ENCODE results near the gene SPTBN1. TPM values are rescaled to one million over a fixed set of nuclear protein-coding genes. Genes with fewer than 3 reads are reported as not detected.
A peak's percentile ranks its signal among the peaks of the same experiment; 100 is the strongest.

Gene SPTBN1
- total and polyA plus RNA-seq, 2 of the 13 experiments (the other 11 are each of a cell fraction or from before 2014, with no cell fraction given), result 123 to 299 TPM

GRCh38 chr2:54557601-54558187, 101.6 kb downstream of the SPTBN1 start (continued):
- TF ChIP-seq ZNF280D (CRISPR knock-in tag; IDR thresholded peaks at IDR 0.05), result 0 out of 2 replicates have a peak, but pooled peaks have one; percentile 23
- no peak for TF ChIP-seq ZNF7 (CRISPR knock-in tag; IDR thresholded peaks at IDR 0.05)
- TF ChIP-seq TEAD2 (CRISPR knock-in tag; IDR thresholded peaks at IDR 0.05), result 0 out of 2 replicates have a peak, but pooled peaks have one; percentile 65
- TF ChIP-seq SNAPC2 (CRISPR knock-in tag; IDR thresholded peaks at IDR 0.05), result no peak
- no peak for TF ChIP-seq EHMT2 (IDR thresholded peaks at IDR 0.05; ENCODE audit: borderline replicate concordance, low read depth, low read length)
- peak; percentile 77; the same call in 1 of the 2 replicates for TF ChIP-seq HOXA3 (CRISPR knock-in tag; IDR thresholded peaks at IDR 0.05)
- no peak for TF ChIP-seq SNAPC4 (CRISPR knock-in tag; IDR thresholded peaks at IDR 0.05)
- no peak for TF ChIP-seq ZNF414 (CRISPR knock-in tag; IDR thresholded peaks at IDR 0.05)
- no peak for TF ChIP-seq ZNF761 (CRISPR knock-in tag; conservative IDR thresholded peaks at IDR 0.05)
- TF ChIP-seq SRSF1 (optimal IDR thresholded peaks at IDR 0.05; ENCODE audit: low read depth, low read length), result no peak
- no peak for TF ChIP-seq FLYWCH1 (CRISPR knock-in tag; IDR thresholded peaks at IDR 0.05)
- TF ChIP-seq MAFF (IDR thresholded peaks at IDR 0.05; ENCODE audit: low read depth, low read length), result no peak
- TF ChIP-seq ZNF160 (CRISPR knock-in tag; IDR thresholded peaks at IDR 0.05), result peak; percentile 36; the same call in 1 of the 2 replicates
- TF ChIP-seq FOXA1 (IDR thresholded peaks at IDR 0.05), result no peak
- TF ChIP-seq FOXA1 (CRISPR knock-in tag; IDR thresholded peaks at IDR 0.05), result peak; percentile 72
- TF ChIP-seq MAFK (conservative IDR thresholded peaks at IDR 0.05 in 1 of 2, IDR thresholded peaks at IDR 0.05 in 1 of 2; ENCODE audit: low read length in 2 of 2), result no peak
- TF ChIP-seq RFX1 (IDR thresholded peaks at IDR 0.05), result no peak
- TF ChIP-seq ZNF605 (CRISPR knock-in tag; IDR thresholded peaks at IDR 0.05), result peak; percentile 58; the same call in 1 of the 2 replicates
- no peak for TF ChIP-seq PLRG1 (conservative IDR thresholded peaks at IDR 0.05)
- TF ChIP-seq SETDB1 (CRISPR knock-in tag; IDR thresholded peaks at IDR 0.05; ENCODE audit: borderline replicate concordance), result no peak
- TF ChIP-seq ATF7-NPFF (CRISPR knock-in tag; IDR thresholded peaks at IDR 0.05; ENCODE audit: low read depth), result peak; percentile 90
- TF ChIP-seq NCOA5 (CRISPR knock-in tag; IDR thresholded peaks at IDR 0.05), result no peak
- TF ChIP-seq MIER2 (CRISPR knock-in tag; IDR thresholded peaks at IDR 0.05), result no peak
- no peak for TF ChIP-seq HMGA1 (CRISPR knock-in tag; conservative IDR thresholded peaks at IDR 0.05)
- 0 out of 2 replicates have a peak, but pooled peaks have one; percentile 43 for TF ChIP-seq ZMYM4 (CRISPR knock-in tag; IDR thresholded peaks at IDR 0.05)
